ENCODE data around the gene TBC1D23.
A peak's percentile ranks its signal among the peaks of the same experiment; 100 is the strongest.

TBC1D23 gene

DNA sequence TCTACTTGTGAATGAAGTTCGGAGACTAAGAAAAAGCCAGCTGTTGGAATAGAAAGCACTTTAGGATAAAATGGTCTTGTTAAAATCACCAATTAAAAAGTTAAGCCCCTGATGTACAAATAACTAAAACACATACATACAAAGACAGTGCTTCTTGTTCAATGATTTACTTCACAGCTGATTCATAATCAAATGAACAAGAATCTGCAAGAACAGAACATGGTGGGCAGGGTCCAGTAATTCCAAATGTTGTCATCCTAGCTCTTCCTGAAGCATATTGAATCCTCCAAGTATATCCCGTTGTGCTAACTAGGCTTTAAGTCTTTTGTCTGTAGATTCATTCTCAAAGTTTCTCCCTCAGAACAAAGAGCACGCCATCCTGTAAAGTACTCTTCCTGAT, 98.2 kb downstream of the TBC1D23 start:
- DNase-seq, result no peak

DNA sequence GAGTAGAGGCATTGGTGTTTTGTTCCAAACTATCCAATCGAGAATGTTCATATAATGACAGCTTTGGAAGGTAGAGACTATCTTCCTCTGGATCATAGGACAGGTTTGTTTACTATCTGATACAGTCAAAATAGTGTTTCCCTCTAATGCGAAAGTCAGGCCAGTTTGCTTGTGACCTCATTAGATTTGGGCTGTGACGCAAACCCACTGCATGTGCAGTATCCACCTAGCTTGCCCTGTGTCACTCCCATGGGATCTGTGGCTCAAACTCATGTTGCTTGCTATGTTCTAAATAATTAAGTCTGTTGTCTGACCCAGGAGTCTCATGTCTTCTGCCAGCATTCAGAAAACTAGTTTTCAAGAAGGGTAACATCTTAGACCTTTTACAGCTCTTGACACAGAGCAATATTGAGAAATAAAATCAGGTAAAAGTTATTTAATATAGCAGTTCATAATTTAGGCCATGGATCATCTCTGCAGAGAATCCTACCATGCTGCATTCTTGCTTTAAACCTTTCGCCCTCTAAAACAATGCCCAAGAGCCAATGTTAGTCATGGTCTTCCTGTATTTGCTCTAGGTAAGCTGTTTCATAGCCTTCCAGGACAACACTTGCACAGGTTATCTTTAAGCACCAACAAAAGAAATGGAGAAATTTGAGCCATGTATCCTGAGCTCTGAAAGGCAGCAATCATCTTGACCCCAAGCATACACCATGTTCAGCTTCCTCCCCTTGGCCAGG, 100.1 kb downstream of the TBC1D23 start:
- DNase-seq, result peak; percentile 16

- no peak for DNase-seq
Measured at GRCh38 chr3:100361897-100362296, 101.1 kb downstream of the TBC1D23 start.

GRCh38 chr3:100364421-100364820, 103.6 kb downstream of the TBC1D23 start:
- DNase-seq, result no peak

GRCh38 chr3:100366424-100366823, 105.6 kb downstream of the TBC1D23 start:
- DNase-seq, result no peak

DNA sequence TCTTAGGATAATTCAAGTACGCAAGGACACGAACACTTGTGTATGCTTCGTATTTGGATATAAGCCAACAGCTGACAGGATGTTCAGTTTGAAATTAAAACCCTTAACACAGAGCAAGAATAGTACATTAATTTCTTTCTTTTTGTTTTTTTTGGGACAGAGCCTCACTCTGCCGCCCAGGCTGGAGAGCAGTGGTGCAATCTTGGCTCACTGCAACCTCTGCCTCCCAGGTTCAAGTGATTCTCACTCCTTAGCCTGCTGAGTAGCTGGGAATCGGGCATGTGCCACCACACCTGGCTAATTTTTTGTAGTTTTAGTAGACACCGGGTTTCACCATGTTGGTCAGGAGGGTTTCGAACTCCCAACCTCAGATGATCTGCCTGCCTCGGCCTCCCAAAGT, 107.6 kb downstream of the TBC1D23 start:
- no peak for DNase-seq

GRCh38 chr3:100370756-100371155, 110.0 kb downstream of the TBC1D23 start:
- no peak for DNase-seq

DNA sequence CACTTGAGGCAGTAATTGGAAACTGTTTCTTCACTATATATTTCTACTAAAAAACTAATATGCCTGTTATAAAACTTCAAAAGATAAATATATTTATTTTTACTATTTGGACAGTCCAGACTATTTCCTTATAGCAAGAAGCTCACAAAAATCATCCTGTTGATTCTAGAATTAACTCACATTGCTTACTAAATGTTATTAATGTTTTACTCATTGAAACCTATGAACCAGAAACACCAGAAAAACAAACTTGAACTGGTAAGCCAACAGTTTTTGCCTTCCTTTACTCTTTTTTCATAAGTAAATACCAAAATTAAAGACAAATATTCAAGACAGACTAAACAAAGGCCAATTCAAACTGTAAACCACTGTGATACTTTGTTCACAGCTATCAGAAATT, 113.7 kb downstream of the TBC1D23 start:
- DNase-seq, result no peak
